Measurements from ENCODE around the gene CRADD.
"Not testable (repeated sequence)": the region's sequence is repeated elsewhere in the genome, so short reads cannot be mapped to it uniquely, and the experiment has no call there.

DNA sequence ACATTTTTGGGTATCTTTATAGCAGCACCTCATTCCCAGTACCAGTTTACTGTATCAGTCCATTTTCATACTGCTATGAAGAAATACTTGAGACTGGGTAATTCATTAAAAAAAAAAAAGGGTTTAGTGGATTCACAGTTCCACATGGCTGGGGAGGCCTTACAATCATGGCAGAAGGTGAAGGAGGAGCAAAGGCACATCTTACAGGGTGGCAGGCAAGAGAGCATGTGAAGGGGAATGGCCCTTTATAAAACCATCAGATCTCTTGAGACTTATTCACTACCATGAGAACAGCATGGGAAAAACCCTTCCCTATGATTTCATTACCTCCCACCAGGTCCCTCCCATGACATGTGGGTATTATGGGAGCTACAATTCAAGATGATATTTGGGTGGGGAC, 77.7 kb downstream of the CRADD start:
- TF ChIP-seq POLR2A, CTCF (IDR thresholded peaks at IDR 0.05): not testable (repeated sequence)
